SJCRH30 (cell line): ENCODE measurements around the gene HGFAC. TPM values are rescaled to one million over a fixed set of nuclear protein-coding genes. Genes with fewer than 3 reads are reported as not detected.

Experiments
- DNase-seq, 2 experiments: peaks; one replicate each; pipeline ENCODE4 v3.0.0-alpha.2; 2015 to 2020
- H3K27ac ChIP-seq: fragments of 250-450 bp; sonication (Bioruptor Pico); 2 replicates; pipeline ENCODE4 v1.5.1; 2020; ENCODE audit warnings: mild to moderate bottlenecking, moderate library complexity
- H3K27me3 ChIP-seq: fragments of 250-450 bp; sonication (Bioruptor Pico); 2 replicates; pipeline ENCODE4 v1.5.1; 2020; ENCODE audit warnings: mild to moderate bottlenecking, moderate library complexity
- H3K36me3 ChIP-seq: fragments of 250-450 bp; sonication (Bioruptor Pico); 2 replicates; pipeline ENCODE4 v1.5.1; 2020; ENCODE audit warnings: mild to moderate bottlenecking, moderate library complexity
- H3K4me1 ChIP-seq: fragments of 250-450 bp; sonication (Bioruptor Pico); 2 replicates; pipeline ENCODE4 v1.5.1; 2020; ENCODE audit warnings: mild to moderate bottlenecking, moderate library complexity
- H3K4me3 ChIP-seq: fragments of 250-450 bp; sonication (Bioruptor Pico); 2 replicates; pipeline ENCODE4 v1.5.1; 2020; ENCODE audit warnings: mild to moderate bottlenecking, moderate library complexity
- H3K9me3 ChIP-seq: fragments of 250-450 bp; sonication (Bioruptor Pico); replicated peaks from 2 replicates; pipeline ENCODE4 v1.5.1; 2020; ENCODE audit warnings: mild to moderate bottlenecking, moderate library complexity
- total RNA-seq: library from RNA; depleted of rRNA; stranded (reverse); fragments of >200 nt; shearing (Covaris generic); gene quantifications from 2 replicates; pipeline ENCODE4 v1.2.3, GENCODE V29; 2014

The HGFAC gene
- total RNA-seq, 1 experiment from 2014 or later, result 0.12 TPM

DNA sequence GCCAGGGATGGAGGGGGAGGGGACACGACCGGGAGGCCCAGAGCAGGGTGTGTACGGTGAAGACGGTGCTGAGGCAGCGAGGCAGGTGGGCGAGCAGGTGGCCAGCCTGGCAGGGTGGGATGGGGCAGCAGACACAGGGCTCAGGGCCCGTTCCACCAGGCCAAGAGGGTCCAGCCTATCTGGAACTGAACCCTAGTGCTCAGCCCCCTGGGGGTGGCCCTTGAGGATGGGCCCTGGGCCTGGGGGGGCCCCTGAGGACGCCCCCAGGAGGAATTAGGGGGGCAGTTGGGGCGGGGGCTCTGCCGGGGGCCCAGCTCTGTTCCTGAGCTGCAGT, 3.0 kb upstream of the HGFAC start:
- Histone ChIP-seq H3K27ac (no peak overlapping the region), H3K4me3 (no peak overlapping the region), H3K9me3 (no peaks in the 10 kb centered on the region), H3K36me3 (no peaks in the 10 kb centered on the region), H3K27me3 (no peaks in the 10 kb centered on the region), H3K4me1 (peaks cover 26% of the 10 kb centered on the region)
- DNase-seq, result no peak

- no peaks in the 10 kb centered on the region for H3K36me3 ChIP-seq
- H3K4me3 ChIP-seq, result no peak overlapping the region
- no peak overlapping the region for H3K27ac ChIP-seq
- H3K9me3 ChIP-seq, result no peaks in the 10 kb centered on the region
- H3K4me1 ChIP-seq, result peaks cover 26% of the 10 kb centered on the region
- no peaks in the 10 kb centered on the region for H3K27me3 ChIP-seq
- DNase-seq, result no peak
These were observed 2.4 kb upstream of the HGFAC start for GRCh38 chr4:3439391-3439790.

DNA sequence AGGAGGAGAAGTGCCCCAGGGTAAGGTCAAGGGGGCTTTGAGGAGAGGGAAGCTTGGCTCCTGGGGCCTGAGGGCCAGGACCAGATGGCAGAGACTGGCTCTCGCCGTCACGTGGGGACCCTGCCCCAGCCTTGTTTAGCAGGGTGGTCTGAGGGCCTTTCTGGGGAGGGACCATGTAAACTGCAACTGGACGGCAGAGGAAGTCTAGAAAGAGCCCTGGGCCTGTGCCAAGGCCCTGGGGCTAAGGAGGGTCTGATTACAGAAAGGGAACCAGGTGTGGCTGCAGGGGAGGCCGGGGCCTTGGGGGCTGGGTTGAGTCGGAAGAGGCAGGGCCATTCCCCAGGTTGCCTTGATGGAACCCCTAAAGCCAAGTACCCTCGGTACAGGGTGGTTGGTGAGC, 1.8 kb upstream of the HGFAC start:
- no peaks in the 10 kb centered on the region; the same call in 1 of the 2 replicates for H3K27me3 ChIP-seq
- peak; percentile 79 to 85 for DNase-seq
- no peak overlapping the region for H3K4me3 ChIP-seq
- peaks cover 26% of the 10 kb centered on the region for H3K4me1 ChIP-seq
- H3K9me3 ChIP-seq, result no peaks in the 10 kb centered on the region
- H3K36me3 ChIP-seq, result no peaks in the 10 kb centered on the region
- no peak overlapping the region for H3K27ac ChIP-seq

DNA sequence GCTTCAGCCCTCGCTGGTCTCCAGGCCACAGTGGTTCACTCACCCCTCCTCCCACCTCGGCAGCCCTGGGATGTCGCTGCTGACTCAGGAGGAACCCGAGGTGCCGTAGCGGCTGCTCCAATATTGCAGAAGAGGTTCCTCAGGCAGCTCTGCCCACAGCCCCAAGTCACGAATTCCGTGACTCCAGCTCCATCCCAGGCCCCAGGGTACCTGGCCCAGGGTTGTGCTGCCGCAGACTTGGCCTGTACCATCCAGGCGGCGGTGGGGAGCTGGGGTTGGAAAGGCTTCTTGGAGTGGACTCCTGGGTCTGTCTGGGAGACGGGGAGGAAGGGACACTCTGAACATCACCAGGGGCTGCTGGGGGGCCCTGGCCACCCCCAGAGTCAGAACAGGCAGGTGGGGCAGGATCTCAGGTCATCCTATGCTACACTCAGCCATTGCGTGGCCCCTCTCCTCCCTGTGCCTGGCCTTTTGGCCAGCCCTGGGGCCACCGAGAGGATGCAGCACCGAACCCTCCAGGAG, 728 bp upstream of the HGFAC start:
- H3K4me3 ChIP-seq, result no peak overlapping the region
- H3K4me1 ChIP-seq, result peaks cover 26% of the 10 kb centered on the region
- DNase-seq, result no peak
- H3K27ac ChIP-seq, result no peak overlapping the region
- H3K27me3 ChIP-seq, result no peaks in the 10 kb centered on the region; the same call in 1 of the 2 replicates
- no peaks in the 10 kb centered on the region for H3K9me3 ChIP-seq
- H3K36me3 ChIP-seq, result no peaks in the 10 kb centered on the region

DNA sequence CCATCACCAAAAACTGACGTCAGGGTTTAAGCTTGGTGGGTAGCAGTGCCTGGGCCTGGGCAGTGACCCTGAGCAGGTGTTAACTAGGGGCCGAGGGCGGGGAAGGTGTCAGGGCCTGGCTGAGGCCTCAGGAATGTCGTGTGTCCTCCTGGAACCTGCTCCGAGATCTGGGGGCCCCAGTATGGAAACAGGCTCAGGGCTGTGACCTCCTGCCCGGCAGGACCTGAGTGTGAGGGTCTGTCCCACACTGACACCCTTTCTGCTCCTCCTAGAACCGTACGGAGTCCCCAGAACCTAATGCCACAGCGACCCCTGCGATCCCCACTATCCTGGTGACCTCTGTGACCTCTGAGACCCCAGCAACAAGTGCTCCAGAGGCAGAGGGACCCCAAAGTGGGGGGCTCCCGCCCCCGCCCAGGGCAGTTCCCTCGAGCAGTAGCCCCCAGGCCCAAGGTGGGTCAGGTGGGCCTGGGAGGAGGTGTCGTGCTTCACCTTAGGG, 741 bp downstream of the HGFAC start:
- Histone ChIP-seq H3K27ac (no peak overlapping the region), H3K36me3 (no peaks in the 10 kb centered on the region), H3K9me3 (no peaks in the 10 kb centered on the region), H3K4me3 (no peak overlapping the region), H3K4me1 (peaks cover 15% of the 10 kb centered on the region), H3K27me3 (no peaks in the 10 kb centered on the region; the same call in 1 of the 2 replicates)
- DNase-seq, result no peak

- H3K27me3 ChIP-seq, result no peaks in the 10 kb centered on the region; the same call in 1 of the 2 replicates
- peaks cover 13% of the 10 kb centered on the region for H3K4me1 ChIP-seq
- peak; percentile 49 to 77 for DNase-seq
- H3K27ac ChIP-seq, result no peak overlapping the region
- no peaks in the 10 kb centered on the region for H3K36me3 ChIP-seq
- H3K9me3 ChIP-seq, result no peaks in the 10 kb centered on the region
- no peak overlapping the region for H3K4me3 ChIP-seq
These were observed 1.4 kb downstream of the HGFAC start for GRCh38 chr4:3442959-3443749.

DNA sequence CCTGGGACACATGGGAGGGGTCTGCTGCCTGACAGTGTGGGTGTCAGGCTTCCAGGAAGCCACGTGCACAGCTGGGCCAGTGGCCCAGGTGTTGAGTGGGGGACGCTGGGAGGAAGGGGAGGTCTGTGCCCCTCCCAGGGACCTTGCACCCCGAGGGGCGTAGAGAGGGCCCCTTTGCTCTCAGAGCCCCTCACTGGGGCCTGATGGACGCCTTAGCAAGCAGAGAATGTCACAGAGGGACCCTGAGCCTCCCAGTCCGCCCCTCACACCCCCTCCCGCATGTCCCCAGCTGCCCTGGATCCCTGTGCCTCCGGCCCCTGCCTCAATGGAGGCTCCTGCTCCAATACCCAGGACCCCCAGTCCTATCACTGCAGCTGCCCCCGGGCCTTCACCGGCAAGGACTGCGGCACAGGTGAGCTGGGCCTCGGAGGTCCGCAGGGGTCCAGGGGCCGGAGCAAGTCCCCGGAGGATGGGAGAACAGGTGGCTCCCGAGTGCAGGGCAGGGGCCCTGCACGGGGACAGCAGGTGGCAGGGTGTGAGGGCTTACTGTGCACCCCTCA, 2.1 kb downstream of the HGFAC start:
- H3K36me3 ChIP-seq, result no peaks in the 10 kb centered on the region
- no peaks in the 10 kb centered on the region; the same call in 1 of the 2 replicates for H3K27me3 ChIP-seq
- no peak for DNase-seq
- no peak overlapping the region for H3K4me3 ChIP-seq
- no peak overlapping the region for H3K27ac ChIP-seq
- no peaks in the 10 kb centered on the region for H3K9me3 ChIP-seq
- peaks cover 13% of the 10 kb centered on the region for H3K4me1 ChIP-seq

DNA sequence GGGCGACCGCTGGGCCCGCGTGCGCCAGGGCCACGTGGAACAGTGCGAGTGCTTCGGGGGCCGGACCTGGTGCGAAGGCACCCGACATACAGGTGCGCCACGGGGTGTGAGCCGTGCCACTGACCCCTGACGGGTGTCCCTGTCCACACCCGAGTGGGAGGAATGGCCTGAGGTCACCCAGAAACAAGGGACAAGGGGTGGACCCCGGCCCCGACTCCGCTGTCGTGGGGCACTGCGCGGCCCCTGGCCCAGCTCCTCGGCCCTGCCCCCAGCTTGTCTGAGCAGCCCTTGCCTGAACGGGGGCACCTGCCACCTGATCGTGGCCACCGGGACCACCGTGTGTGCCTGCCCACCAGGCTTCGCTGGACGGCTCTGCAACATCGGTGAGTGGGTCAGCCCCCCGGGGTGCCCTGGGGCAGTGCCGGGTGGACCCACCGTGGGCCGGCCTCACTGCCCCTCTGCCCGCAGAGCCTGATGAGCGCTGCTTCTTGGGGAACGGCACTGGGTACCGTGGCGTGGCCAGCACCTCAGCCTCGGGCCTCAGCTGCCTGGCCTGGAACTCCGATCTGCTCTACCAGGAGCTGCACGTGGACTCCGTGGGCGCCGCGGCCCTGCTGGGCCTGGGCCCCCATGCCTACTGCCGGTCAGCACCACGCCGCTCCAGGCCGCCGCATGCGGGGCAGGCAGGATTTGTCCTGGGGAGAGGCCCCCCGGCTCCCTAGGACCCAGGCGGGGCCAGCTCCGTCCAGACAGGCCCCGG, 2.8 kb downstream of the HGFAC start:
- DNase-seq, result no peak
- H3K27me3 ChIP-seq, result no peaks in the 10 kb centered on the region; the same call in 1 of the 2 replicates
- H3K4me1 ChIP-seq, result peaks cover 15% of the 10 kb centered on the region
- H3K9me3 ChIP-seq, result no peaks in the 10 kb centered on the region
- H3K27ac ChIP-seq, result no peak overlapping the region
- H3K4me3 ChIP-seq, result no peak overlapping the region
- H3K36me3 ChIP-seq, result no peaks in the 10 kb centered on the region

DNA sequence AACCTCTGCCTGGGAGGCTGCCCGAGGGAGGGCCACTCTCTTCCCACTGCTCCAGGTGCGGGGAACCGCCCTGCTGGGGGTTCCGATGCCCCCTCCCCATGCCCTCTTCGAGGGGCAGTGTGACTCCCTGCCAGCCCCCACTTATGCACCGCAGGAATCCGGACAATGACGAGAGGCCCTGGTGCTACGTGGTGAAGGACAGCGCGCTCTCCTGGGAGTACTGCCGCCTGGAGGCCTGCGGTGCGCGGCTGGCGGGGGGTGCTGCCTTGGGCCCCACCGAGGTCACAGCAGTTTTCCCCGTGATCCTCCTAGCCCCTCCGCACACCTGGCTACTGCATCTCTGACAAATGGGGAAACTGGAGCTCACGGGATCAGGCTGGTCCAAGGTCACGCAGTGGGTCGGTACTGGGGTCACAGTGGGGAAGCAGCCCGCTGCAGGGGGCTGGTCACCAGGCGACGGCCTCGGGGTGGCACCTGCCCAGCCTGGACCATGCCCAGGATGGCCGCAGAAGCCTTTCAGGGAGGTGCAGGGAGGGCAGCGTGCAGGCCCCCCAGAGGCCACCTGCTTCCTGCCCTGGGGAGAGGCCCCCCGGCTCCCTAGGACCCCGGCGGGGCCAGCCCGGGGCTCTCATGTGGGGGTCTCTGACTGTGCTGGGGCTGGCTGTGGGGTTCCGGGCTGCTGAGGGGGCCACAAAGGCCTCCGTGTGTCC, 3.5 kb downstream of the HGFAC start:
- Histone ChIP-seq H3K4me3 (no peak overlapping the region), H3K9me3 (no peaks in the 10 kb centered on the region), H3K36me3 (no peaks in the 10 kb centered on the region), H3K27ac (no peak overlapping the region), H3K4me1 (peaks cover 15% of the 10 kb centered on the region), H3K27me3 (no peaks in the 10 kb centered on the region; the same call in 1 of the 2 replicates)
- DNase-seq, result no peak

GRCh38 chr4:3445829-3446545, 4.2 kb downstream of the HGFAC start:
- H3K36me3 ChIP-seq, result no peaks in the 10 kb centered on the region
- no peak for DNase-seq
- H3K27me3 ChIP-seq, result no peaks in the 10 kb centered on the region; the same call in 1 of the 2 replicates
- H3K4me1 ChIP-seq, result peaks cover 14% of the 10 kb centered on the region; the same call in 1 of the 2 replicates
- no peak overlapping the region for H3K27ac ChIP-seq
- no peak overlapping the region for H3K4me3 ChIP-seq
- no peaks in the 10 kb centered on the region for H3K9me3 ChIP-seq

- no peak overlapping the region for H3K27ac ChIP-seq
- no peak overlapping the region for H3K4me3 ChIP-seq
- no peaks in the 10 kb centered on the region; the same call in 1 of the 2 replicates for H3K27me3 ChIP-seq
- H3K4me1 ChIP-seq, result peaks cover 20% of the 10 kb centered on the region
- no peaks in the 10 kb centered on the region for H3K9me3 ChIP-seq
- H3K36me3 ChIP-seq, result no peaks in the 10 kb centered on the region
- no peak for DNase-seq
These were observed 5.0 kb downstream of the HGFAC start for GRCh38 chr4:3446631-3447320.

GRCh38 chr4:3447431-3448395, 5.9 kb downstream of the HGFAC start:
- Histone ChIP-seq H3K27ac (no peak overlapping the region), H3K27me3 (no peaks in the 10 kb centered on the region; the same call in 1 of the 2 replicates), H3K4me3 (no peak overlapping the region), H3K9me3 (no peaks in the 10 kb centered on the region), H3K4me1 (peaks cover 26% of the 10 kb centered on the region), H3K36me3 (no peaks in the 10 kb centered on the region)
- no peak for DNase-seq
